IPS-15b (cell line): Measurements from ENCODE around the gene SORT1.

Experiments used
- H3K27me3 ChIP-seq: one replicate; pipeline ENCODE4 v1.6.1; 2013; ENCODE audit warnings: low read length; ENCODE audit not compliant: control insufficient read depth, insufficient read depth
- H3K36me3 ChIP-seq: one replicate; pipeline ENCODE4 v1.6.1; 2013; ENCODE audit warnings: low read length; ENCODE audit not compliant: control insufficient read depth, insufficient read depth
- H3K4me1 ChIP-seq: one replicate; pipeline ENCODE4 v1.6.1; 2013; ENCODE audit warnings: mild to moderate bottlenecking, low read length; ENCODE audit not compliant: control insufficient read depth, insufficient read depth
- H3K4me3 ChIP-seq: one replicate; pipeline ENCODE4 v1.5.1; 2013; ENCODE audit warnings: low read depth, low read length
- H3K9ac ChIP-seq: one replicate; pipeline ENCODE4 v1.6.1; 2013; ENCODE audit warnings: low read depth, mild to moderate bottlenecking, low read length
- H3K9me3 ChIP-seq: one replicate; pipeline ENCODE4 v1.6.1; 2013; ENCODE audit warnings: mild to moderate bottlenecking, low read length; ENCODE audit not compliant: control insufficient read depth, insufficient read depth

The SORT1 gene

GRCh38 chr1:109283748-109284600, 113.7 kb downstream of the SORT1 start:
- Histone ChIP-seq H3K9ac (peak overlapping the region; percentile 79), H3K4me1 (peaks cover 20% of the 10 kb centered on the region), H3K4me3 (peak overlapping the region; percentile 100), H3K9me3 (no peaks in the 10 kb centered on the region), H3K27me3 (no peaks in the 10 kb centered on the region), H3K36me3 (peaks cover 6% of the 10 kb centered on the region)

DNA sequence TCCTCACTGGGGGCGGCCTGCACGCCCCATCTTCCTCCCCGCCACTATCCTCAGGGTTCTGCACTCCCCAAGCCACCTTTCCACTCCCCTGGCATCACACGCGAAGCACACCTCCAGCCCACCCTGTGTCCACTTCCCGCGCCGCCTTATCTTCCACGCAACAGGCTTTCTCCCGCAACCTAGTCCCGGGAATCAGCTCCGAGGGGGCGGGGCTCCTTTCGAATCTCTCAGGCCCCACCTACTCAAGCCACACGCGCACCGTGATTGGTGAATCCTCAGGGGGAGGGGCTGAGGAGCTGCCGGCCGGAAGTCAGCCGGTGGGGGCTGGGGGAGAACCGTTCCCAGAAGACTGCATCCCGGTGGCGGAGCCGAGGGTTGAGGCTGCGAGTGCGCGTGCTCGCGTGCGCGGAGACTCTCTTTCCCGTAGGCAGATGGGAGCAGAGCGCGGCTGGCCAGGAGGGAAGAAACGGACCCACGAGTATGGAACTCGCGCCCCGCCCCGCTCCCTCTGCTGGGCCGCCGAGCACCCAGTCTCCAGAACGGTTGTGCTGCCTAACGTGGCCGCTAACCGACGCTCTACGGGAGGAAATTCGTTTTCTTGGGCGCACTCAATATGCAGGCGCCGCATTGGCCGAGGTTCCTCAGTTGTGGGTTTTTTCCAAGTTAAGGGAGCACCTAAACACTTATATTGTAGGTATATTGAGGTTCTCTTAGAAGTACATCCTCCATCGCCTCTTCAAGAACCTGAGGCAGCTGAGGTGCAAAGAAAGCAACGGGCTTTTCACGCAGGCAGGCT, 114.6 kb downstream of the SORT1 start, which contains the start of gene PSRC1:
PSRC1 (minus strand) TSS at position 194 of the 796 bp plus-strand sequence.
- Histone ChIP-seq H3K4me1 (peaks cover 20% of the 10 kb centered on the region), H3K36me3 (peaks cover 6% of the 10 kb centered on the region), H3K9me3 (no peaks in the 10 kb centered on the region), H3K4me3 (peak within 1 kb of the TSS; percentile 100), H3K9ac (peak within 1 kb of the TSS; percentile 88), H3K27me3 (no peaks in the 10 kb centered on the region)

DNA sequence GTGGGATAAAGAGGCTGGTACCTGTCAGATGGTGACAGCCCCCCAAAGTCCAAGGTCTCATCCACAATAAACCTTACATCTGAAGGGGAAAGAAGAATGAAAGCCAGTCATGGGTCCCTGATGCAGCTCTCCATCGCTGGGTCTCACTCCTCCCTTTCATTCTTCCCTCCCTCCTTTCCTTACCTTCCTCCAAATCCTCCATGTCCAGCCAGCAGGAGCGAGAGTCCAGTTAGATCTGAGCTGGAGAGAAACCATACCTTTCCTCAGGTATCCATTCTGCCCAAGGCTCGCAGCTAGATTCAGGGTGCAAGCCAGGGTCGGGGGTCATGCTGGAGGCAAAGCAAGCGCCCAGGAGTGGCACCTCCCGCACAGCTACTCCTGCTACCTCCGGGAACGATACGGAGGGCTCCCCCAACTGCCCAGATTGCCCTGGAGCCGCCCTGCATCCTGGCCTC, 115.2 kb downstream of the SORT1 start:
- H3K27me3 ChIP-seq, result no peaks in the 10 kb centered on the region
- H3K9ac ChIP-seq, result peak overlapping the region; percentile 88
- H3K4me3 ChIP-seq, result peak overlapping the region; percentile 100
- H3K4me1 ChIP-seq, result peaks cover 20% of the 10 kb centered on the region
- H3K9me3 ChIP-seq, result no peaks in the 10 kb centered on the region
- H3K36me3 ChIP-seq, result peaks cover 6% of the 10 kb centered on the region

DNA sequence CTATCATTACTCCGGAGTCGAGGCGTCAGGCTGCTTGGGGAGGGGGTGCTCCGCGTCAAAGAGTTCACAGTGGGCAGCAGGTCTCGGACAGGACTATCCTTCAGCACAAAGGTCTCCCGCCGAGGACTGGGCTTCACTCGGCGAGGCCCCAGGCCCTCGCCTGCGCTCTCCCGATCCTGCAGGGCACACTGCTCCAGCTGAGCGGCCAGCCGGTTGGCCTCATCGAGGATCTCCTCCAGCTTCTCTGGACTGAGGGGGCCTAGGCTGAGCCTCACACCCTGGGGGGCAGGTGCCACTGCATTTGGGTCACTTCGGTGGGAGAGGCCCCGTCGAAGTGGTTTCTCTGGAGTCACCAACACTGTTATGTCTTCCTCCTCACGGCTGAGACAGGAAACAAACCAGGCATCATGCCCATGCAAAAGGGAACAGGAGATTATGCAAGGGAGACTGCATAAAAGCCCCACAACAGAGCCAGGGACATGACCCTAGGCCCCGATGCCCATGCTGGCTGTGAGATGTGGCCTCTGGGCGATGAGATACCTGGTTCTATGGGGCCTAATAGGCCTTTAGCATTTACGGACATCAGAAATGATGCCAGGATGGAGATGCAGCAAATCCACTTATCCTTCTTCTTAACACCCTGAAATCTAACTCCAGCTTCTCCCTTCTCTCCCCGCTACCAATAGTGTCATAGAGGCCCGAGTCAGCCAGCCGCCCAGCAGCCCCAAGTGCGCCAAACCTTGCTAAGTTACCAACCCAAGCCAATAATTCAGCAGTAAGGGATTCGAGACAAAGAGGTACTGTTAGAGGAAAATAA, 115.8 kb downstream of the SORT1 start:
- H3K4me1 ChIP-seq, result peaks cover 20% of the 10 kb centered on the region
- H3K9me3 ChIP-seq, result no peaks in the 10 kb centered on the region
- peak overlapping the region; percentile 100 for H3K4me3 ChIP-seq
- peaks cover 6% of the 10 kb centered on the region for H3K36me3 ChIP-seq
- no peaks in the 10 kb centered on the region for H3K27me3 ChIP-seq
- peak overlapping the region; percentile 88 for H3K9ac ChIP-seq

GRCh38 chr1:109280862-109281261, 116.9 kb downstream of the SORT1 start:
- no peaks in the 10 kb centered on the region for H3K27me3 ChIP-seq
- H3K9me3 ChIP-seq, result no peaks in the 10 kb centered on the region
- no peak overlapping the region for H3K9ac ChIP-seq
- H3K36me3 ChIP-seq, result peaks cover 6% of the 10 kb centered on the region
- peaks cover 20% of the 10 kb centered on the region for H3K4me1 ChIP-seq
- H3K4me3 ChIP-seq, result peak overlapping the region; percentile 100

GRCh38 chr1:109279615-109280278, 118.0 kb downstream of the SORT1 start:
- no peaks in the 10 kb centered on the region for H3K27me3 ChIP-seq
- H3K9ac ChIP-seq, result no peak overlapping the region
- peaks cover 6% of the 10 kb centered on the region for H3K36me3 ChIP-seq
- H3K9me3 ChIP-seq, result no peaks in the 10 kb centered on the region
- no peak overlapping the region for H3K4me3 ChIP-seq
- peaks cover 22% of the 10 kb centered on the region for H3K4me1 ChIP-seq

- peak overlapping the region; percentile 4 for H3K9ac ChIP-seq
- peaks cover 8% of the 10 kb centered on the region for H3K36me3 ChIP-seq
- H3K4me3 ChIP-seq, result no peak overlapping the region
- H3K27me3 ChIP-seq, result no peaks in the 10 kb centered on the region
- H3K9me3 ChIP-seq, result no peaks in the 10 kb centered on the region
- H3K4me1 ChIP-seq, result peaks cover 21% of the 10 kb centered on the region
Measured at GRCh38 chr1:109277434-109278204, 120.1 kb downstream of the SORT1 start.

DNA sequence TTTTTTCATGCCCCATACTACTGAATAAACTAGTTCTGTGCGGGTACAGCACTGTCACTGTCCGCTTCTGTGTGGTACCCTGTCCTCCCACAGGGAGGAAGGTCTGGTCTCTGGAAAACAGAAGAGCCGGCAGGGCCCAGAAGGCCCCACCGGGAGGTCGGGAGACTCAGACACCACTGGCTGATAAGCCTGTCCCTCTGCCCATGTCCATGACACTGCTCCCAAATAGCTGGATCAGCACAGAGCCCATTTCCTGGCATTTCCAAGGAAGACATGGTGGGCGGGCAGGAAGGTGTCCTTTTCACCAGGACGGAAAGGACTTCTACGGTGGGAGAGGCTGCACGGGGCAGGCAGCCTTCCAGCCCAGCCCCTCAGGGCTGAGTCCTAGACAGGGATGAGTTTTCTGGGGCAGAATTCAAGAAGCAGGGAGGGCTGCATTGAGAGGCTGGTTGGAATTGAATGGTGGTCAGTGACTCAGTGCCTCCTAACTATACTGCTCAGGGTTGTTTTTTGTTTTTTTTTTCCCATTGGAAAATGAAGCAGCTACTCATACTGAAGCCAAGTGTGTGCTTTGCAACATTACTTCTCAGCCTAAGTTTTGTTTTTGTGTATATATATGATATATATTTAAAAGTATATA, 121.9 kb downstream of the SORT1 start:
- no peak overlapping the region for H3K4me3 ChIP-seq
- H3K36me3 ChIP-seq, result peaks cover 23% of the 10 kb centered on the region
- H3K4me1 ChIP-seq, result peaks cover 16% of the 10 kb centered on the region

GRCh38 chr1:109274533-109275476, 122.9 kb downstream of the SORT1 start:
- Histone ChIP-seq H3K9ac (peak overlapping the region; percentile 60), H3K4me1 (peaks cover 16% of the 10 kb centered on the region), H3K9me3 (no peaks in the 10 kb centered on the region), H3K36me3 (peaks cover 27% of the 10 kb centered on the region), H3K4me3 (no peak overlapping the region), H3K27me3 (no peaks in the 10 kb centered on the region)

More for the DNA sequence above, 121.9 kb downstream of the SORT1 start:
- Histone ChIP-seq H3K9me3 (no peaks in the 10 kb centered on the region), H3K9ac (no peak overlapping the region), H3K27me3 (no peaks in the 10 kb centered on the region)
